Measurements from ENCODE around the gene VPS4B.

VPS4B gene

GRCh38 chr18:63430526-63430925 lies 8.2 kb upstream of the VPS4B start:
- no peak for DNase-seq (ENCODE audit: low read depth in 1 of 2, low spot score in 1 of 2)
- Histone ChIP-seq H3K27me3 (ENCODE audit: insufficient read depth, poor library complexity, severe bottlenecking) (no peaks in the 10 kb centered on the region), H3K4me3 (replicated peaks; ENCODE audit: insufficient read depth, low read length) (no peak overlapping the region), H3K27ac (replicated peaks) (no peak overlapping the region)
- TF ChIP-seq REST (IDR thresholded peaks at IDR 0.05; ENCODE audit: insufficient replicate concordance, low read depth) (no peak), GABPA (IDR thresholded peaks at IDR 0.05; ENCODE audit: low read depth) (no peak), CTCF (IDR thresholded peaks at IDR 0.05; ENCODE audit: insufficient read depth, low read length) (no peak), POLR2AphosphoS5 (IDR thresholded peaks at IDR 0.05; ENCODE audit: low read depth) (no peak), SPI1 (IDR thresholded peaks at IDR 0.05; ENCODE audit: borderline replicate concordance, low read depth) (no peak)

GRCh38 chr18:63427558-63427957 lies 5.3 kb upstream of the VPS4B start:
- H3K27me3 ChIP-seq (ENCODE audit: insufficient read depth, poor library complexity, severe bottlenecking), result no peaks in the 10 kb centered on the region
- DNase-seq (ENCODE audit: low read depth in 1 of 2, low spot score in 1 of 2), result no peak
- no peak for TF ChIP-seq CTCF (IDR thresholded peaks at IDR 0.05; ENCODE audit: insufficient read depth, low read length)
- no peak for TF ChIP-seq GABPA (IDR thresholded peaks at IDR 0.05; ENCODE audit: low read depth)
- TF ChIP-seq SPI1 (IDR thresholded peaks at IDR 0.05; ENCODE audit: borderline replicate concordance, low read depth), result no peak
- no peak for TF ChIP-seq POLR2AphosphoS5 (IDR thresholded peaks at IDR 0.05; ENCODE audit: low read depth)
- TF ChIP-seq REST (IDR thresholded peaks at IDR 0.05; ENCODE audit: insufficient replicate concordance, low read depth), result no peak
- no peak overlapping the region for H3K27ac ChIP-seq (replicated peaks)
- H3K4me3 ChIP-seq (replicated peaks; ENCODE audit: insufficient read depth, low read length), result no peak overlapping the region

- Histone ChIP-seq H3K4me3 (replicated peaks; ENCODE audit: insufficient read depth, low read length) (peak overlapping the region; percentile 99), H3K27ac (replicated peaks) (peak overlapping the region; percentile 92), H3K27me3 (ENCODE audit: insufficient read depth, poor library complexity, severe bottlenecking) (no peaks in the 10 kb centered on the region)
- no peak for DNase-seq (ENCODE audit: low read depth in 1 of 2, low spot score in 1 of 2)
- TF ChIP-seq CTCF (IDR thresholded peaks at IDR 0.05; ENCODE audit: insufficient read depth, low read length) (no peak), POLR2AphosphoS5 (IDR thresholded peaks at IDR 0.05; ENCODE audit: low read depth) (no peak), REST (IDR thresholded peaks at IDR 0.05; ENCODE audit: insufficient replicate concordance, low read depth) (no peak)
These were observed 608 bp upstream of the VPS4B start for GRCh38 chr18:63422864-63423304.
